ENCODE results near the gene TMEM183A.
"Not testable (repeated sequence)": the region's sequence is repeated elsewhere in the genome, so short reads cannot be mapped to it uniquely, and the experiment has no call there.

The TMEM183A gene

GRCh38 chr1:202976633-202977032 lies 30.5 kb upstream of the TMEM183A start:
- no peaks in the 10 kb centered on the region for H3K27me3 ChIP-seq (ENCODE audit: insufficient read depth, poor library complexity, severe bottlenecking)
- ATAC-seq (ENCODE audit: low read depth): no peak
- H3K36me3 ChIP-seq (ENCODE audit: low read depth): no peaks in the 10 kb centered on the region
- H3K9me3 ChIP-seq (ENCODE audit: severe bottlenecking): no peaks in the 10 kb centered on the region
- H3K27ac ChIP-seq (ENCODE audit: poor library complexity, severe bottlenecking): no peak overlapping the region
- DNase-seq (ENCODE audit: low spot score): no peak
- H3K4me1 ChIP-seq (ENCODE audit: insufficient read depth, poor library complexity, severe bottlenecking): no peaks in the 10 kb centered on the region
- no peak overlapping the region for H3K4me3 ChIP-seq (ENCODE audit: severe bottlenecking)
- no peak for TF ChIP-seq CTCF (IDR thresholded peaks at IDR 0.05; ENCODE audit: poor library complexity, severe bottlenecking)

GRCh38 chr1:202979459-202979858 lies 27.7 kb upstream of the TMEM183A start:
- ATAC-seq (ENCODE audit: low read depth): no peak

GRCh38 chr1:202981939-202982338 lies 25.2 kb upstream of the TMEM183A start:
- Histone ChIP-seq H3K27me3 (ENCODE audit: insufficient read depth, poor library complexity, severe bottlenecking) (no peaks in the 10 kb centered on the region), H3K9me3 (ENCODE audit: severe bottlenecking) (no peaks in the 10 kb centered on the region), H3K4me1 (ENCODE audit: insufficient read depth, poor library complexity, severe bottlenecking) (no peaks in the 10 kb centered on the region), H3K36me3 (ENCODE audit: low read depth) (no peaks in the 10 kb centered on the region), H3K4me3 (ENCODE audit: severe bottlenecking) (no peak overlapping the region), H3K27ac (ENCODE audit: poor library complexity, severe bottlenecking) (no peak overlapping the region)
- ATAC-seq (ENCODE audit: low read depth): no peak
- no peak for TF ChIP-seq CTCF (IDR thresholded peaks at IDR 0.05; ENCODE audit: poor library complexity, severe bottlenecking)
- no peak for DNase-seq (ENCODE audit: low spot score)

More at GRCh38 chr1:202979459-202979858, 27.7 kb upstream of the TMEM183A start:
- no peaks in the 10 kb centered on the region for H3K27me3 ChIP-seq (ENCODE audit: insufficient read depth, poor library complexity, severe bottlenecking)
- H3K4me3 ChIP-seq (ENCODE audit: severe bottlenecking): no peak overlapping the region
- H3K27ac ChIP-seq (ENCODE audit: poor library complexity, severe bottlenecking): no peak overlapping the region
- no peaks in the 10 kb centered on the region for H3K4me1 ChIP-seq (ENCODE audit: insufficient read depth, poor library complexity, severe bottlenecking)
- no peak for DNase-seq (ENCODE audit: low spot score)
- H3K9me3 ChIP-seq (ENCODE audit: severe bottlenecking): no peaks in the 10 kb centered on the region
- no peak for TF ChIP-seq CTCF (IDR thresholded peaks at IDR 0.05; ENCODE audit: poor library complexity, severe bottlenecking)
- H3K36me3 ChIP-seq (ENCODE audit: low read depth): no peaks in the 10 kb centered on the region

- ATAC-seq (ENCODE audit: low read depth) (peak; percentile 44; the same call in 1 of the 3 replicates), DNase-seq (ENCODE audit: low spot score) (no peak)
- H3K9me3 ChIP-seq (ENCODE audit: severe bottlenecking): no peaks in the 10 kb centered on the region
- no peaks in the 10 kb centered on the region for H3K36me3 ChIP-seq (ENCODE audit: low read depth)
- H3K27me3 ChIP-seq (ENCODE audit: insufficient read depth, poor library complexity, severe bottlenecking): no peaks in the 10 kb centered on the region
- H3K4me1 ChIP-seq (ENCODE audit: insufficient read depth, poor library complexity, severe bottlenecking): no peaks in the 10 kb centered on the region
- no peak overlapping the region for H3K27ac ChIP-seq (ENCODE audit: poor library complexity, severe bottlenecking)
- H3K4me3 ChIP-seq (ENCODE audit: severe bottlenecking): no peak overlapping the region
- no peak for TF ChIP-seq CTCF (IDR thresholded peaks at IDR 0.05; ENCODE audit: poor library complexity, severe bottlenecking)
These were observed 24.3 kb upstream of the TMEM183A start for GRCh38 chr1:202982715-202983430.

GRCh38 chr1:202986120-202986519 lies 21.1 kb upstream of the TMEM183A start:
- H3K4me1 ChIP-seq (ENCODE audit: insufficient read depth, poor library complexity, severe bottlenecking); H3K36me3 ChIP-seq (ENCODE audit: low read depth); DNase-seq (ENCODE audit: low spot score); ATAC-seq (ENCODE audit: low read depth); H3K4me3 ChIP-seq (ENCODE audit: severe bottlenecking); H3K27me3 ChIP-seq (ENCODE audit: insufficient read depth, poor library complexity, severe bottlenecking); H3K9me3 ChIP-seq (ENCODE audit: severe bottlenecking); H3K27ac ChIP-seq (ENCODE audit: poor library complexity, severe bottlenecking): not testable (repeated sequence)
